Smooth muscle cell (in vitro differentiated cells): ENCODE measurements around the gene YJU2. TPM values are rescaled to one million over a fixed set of nuclear protein-coding genes. Genes with fewer than 3 reads are reported as not detected.

Source experiments
- DNase-seq: peaks from one replicate; lab custom pipeline; 2025; ENCODE audit not compliant: unreplicated experiment; lab: John Stamatoyannopoulos, UW
- H2AFZ ChIP-seq: fragments of 200-600 bp; sonication (generic); 2 replicates; pipeline ENCODE4 v1.6.0; 2016; ENCODE audit warnings: antibody characterized with exemption, low read depth, mild to moderate bottlenecking
- H3F3A ChIP-seq: fragments of 200-600 bp; sonication (generic); 2 replicates; pipeline ENCODE4 v1.6.0; 2017; ENCODE audit warnings: antibody characterized with exemption, low read depth
- H3K27ac ChIP-seq: fragments of 200-600 bp; sonication (generic); 2 replicates; pipeline ENCODE4 v1.5.1; 2016; ENCODE audit warnings: low read depth, mild to moderate bottlenecking
- H3K27me3 ChIP-seq: fragments of 200-600 bp; sonication (generic); 2 replicates; pipeline ENCODE4 v1.6.1; 2016; ENCODE audit warnings: low read depth, mild to moderate bottlenecking
- H3K36me3 ChIP-seq: fragments of 200-600 bp; sonication (generic); 2 replicates; pipeline ENCODE4 v1.5.1; 2016; ENCODE audit warnings: low read depth
- H3K4me1 ChIP-seq: fragments of 200-600 bp; sonication (generic); 2 replicates; pipeline ENCODE4 v1.5.1; 2016; ENCODE audit warnings: low read depth
- H3K4me2 ChIP-seq: fragments of 200-600 bp; sonication (generic); 2 replicates; pipeline ENCODE4 v1.6.0; 2016; ENCODE audit warnings: mild to moderate bottlenecking
- H3K4me3 ChIP-seq: fragments of 200-600 bp; sonication (generic); 2 replicates; pipeline ENCODE4 v1.5.1; 2016; ENCODE audit warnings: mild to moderate bottlenecking
- H3K79me2 ChIP-seq: fragments of 200-600 bp; sonication (generic); 2 replicates; pipeline ENCODE4 v1.6.0; 2016; ENCODE audit warnings: low read depth, mild to moderate bottlenecking
- H3K9ac ChIP-seq: fragments of 200-600 bp; sonication (generic); 2 replicates; pipeline ENCODE4 v1.6.0; 2016; ENCODE audit warnings: low read depth
- H3K9me3 ChIP-seq: fragments of 200-600 bp; sonication (generic); replicated peaks from 2 replicates; pipeline ENCODE4 v1.5.1; 2016; ENCODE audit warnings: low read depth
- H4K20me1 ChIP-seq: fragments of 200-600 bp; sonication (generic); 2 replicates; pipeline ENCODE4 v1.6.0; 2016; ENCODE audit warnings: low read depth
- CTCF ChIP-seq: fragments of 200-600 bp; sonication (generic); IDR thresholded peaks from 2 replicates; pipeline ENCODE4 v1.5.1; 2017; ENCODE audit warnings: borderline replicate concordance, mild to moderate bottlenecking, antibody characterized with exemption; ENCODE audit not compliant: insufficient read depth, poor library complexity, severe bottlenecking
- WGBS: methylation state at CpG from one replicate; pipeline ENCODE4 v1.1.7; 2016; ENCODE audit warnings: low lambda C conversion rate; 5-methylcytosine and 5-hydroxymethylcytosine counted together
- polyA plus RNA-seq: library from polyadenylated mRNA; unstranded; fragments of >200 nt; fragmentation: Nextera tagmentation; extraction: Ambion mirVana; gene quantifications from 2 replicates; pipeline ENCODE4 v1.2.1, GENCODE V29; 2016
- total RNA-seq: library from RNA; depleted of rRNA; stranded (reverse); fragments of >200 nt; gene quantifications from 2 replicates; pipeline ENCODE4 v1.2.3, GENCODE V29; 2014

YJU2 gene
- total and polyA plus RNA-seq, 2 experiments from 2014 or later: 8.7 to 12.0 TPM

DNA sequence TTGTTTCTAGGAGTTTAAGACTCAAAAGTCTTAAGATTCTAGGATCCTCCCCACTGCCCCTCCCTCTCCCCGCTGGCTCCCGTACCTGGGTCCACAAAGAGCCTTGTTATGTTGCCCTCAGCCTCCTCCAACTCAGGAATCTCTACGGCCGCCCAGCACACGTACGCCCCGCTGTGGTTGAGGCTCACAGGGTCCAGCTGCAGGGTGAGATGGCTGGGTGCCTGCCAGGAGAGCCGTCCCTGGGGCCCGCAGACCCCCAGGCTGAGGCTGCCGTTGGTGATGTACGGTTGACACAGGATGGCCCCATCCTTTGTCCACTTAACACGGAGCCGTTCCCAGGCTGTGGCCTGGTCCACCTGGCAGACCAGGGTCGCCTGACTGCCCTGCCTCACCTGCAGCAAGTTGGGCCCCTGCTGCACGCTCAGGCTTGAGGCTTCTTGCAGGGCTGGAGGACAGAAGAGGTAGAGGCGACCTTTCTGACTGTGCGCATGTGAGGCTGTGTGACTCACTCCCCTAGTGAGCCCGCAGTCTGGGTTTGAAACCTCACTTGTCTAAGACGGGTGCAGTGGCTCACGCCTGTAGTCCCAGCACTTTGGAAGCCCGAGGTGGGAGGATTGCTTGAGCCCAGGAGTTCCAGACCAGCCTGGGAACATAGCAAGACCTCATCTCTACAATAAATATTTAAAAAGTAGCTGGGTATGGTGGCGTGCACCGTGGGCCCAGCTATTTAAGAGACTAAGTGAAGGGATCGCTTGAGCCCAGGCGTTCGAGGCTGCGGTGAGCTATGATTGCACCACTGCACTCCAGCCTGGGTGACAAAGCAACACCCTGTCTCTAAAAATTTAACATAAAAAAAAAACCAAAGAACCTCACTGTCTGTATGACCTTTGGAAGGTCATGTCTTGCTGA, 51.3 kb downstream of the YJU2 start:
- no peak for DNase-seq
- H3K4me1 ChIP-seq: no peaks in the 10 kb centered on the region
- H3K27ac ChIP-seq: no peak overlapping the region
- H3K79me2 ChIP-seq: no peaks in the 10 kb centered on the region
- TF ChIP-seq CTCF: no peak
- no peaks in the 10 kb centered on the region for H4K20me1 ChIP-seq
- no peak overlapping the region for H2AFZ ChIP-seq
- no peak overlapping the region for H3K9ac ChIP-seq
- no peaks in the 10 kb centered on the region for H3K36me3 ChIP-seq
- no peak overlapping the region for H3K4me3 ChIP-seq
- H3F3A ChIP-seq: no peaks in the 10 kb centered on the region
- no peak overlapping the region for H3K4me2 ChIP-seq
- no peaks in the 10 kb centered on the region for H3K9me3 ChIP-seq
- H3K27me3 ChIP-seq: no peaks in the 10 kb centered on the region
- 75% methylated on average over 27 of the region's 27 CpGs for WGBS

DNA sequence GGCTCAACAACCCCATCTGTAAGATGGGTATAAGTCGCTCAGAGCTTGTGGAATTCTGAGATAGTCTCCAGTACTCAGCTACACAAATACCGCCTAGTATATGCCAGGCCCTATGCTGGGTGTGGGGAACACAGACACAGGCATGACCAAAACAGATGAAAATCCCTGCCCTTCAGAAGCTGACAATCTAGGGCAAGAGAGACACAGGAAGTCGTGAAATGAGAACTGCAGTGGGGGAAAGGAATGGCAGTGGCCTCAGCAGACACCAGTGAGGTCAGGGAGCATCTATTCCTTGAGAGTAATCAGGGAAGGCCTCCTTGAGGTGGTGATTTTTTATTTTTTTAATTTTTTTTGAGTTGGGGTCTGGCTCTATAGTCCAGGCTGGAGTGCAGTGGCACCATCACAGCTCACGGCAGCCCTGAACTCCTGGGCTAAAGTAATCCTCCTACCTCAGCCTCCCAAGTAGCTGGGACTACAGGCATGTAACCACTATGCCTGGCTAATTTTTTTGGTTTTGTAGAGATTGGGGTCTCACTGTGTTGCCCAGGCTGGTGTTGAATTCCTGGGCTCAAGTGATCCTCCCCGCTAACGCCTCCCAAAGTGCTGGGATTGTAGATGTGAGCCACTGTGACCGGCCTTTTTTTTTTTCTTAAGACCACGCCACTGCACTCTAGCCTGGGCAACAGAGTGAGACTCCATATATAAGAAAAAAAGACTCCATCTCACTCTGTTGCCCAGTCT, 52.1 kb downstream of the YJU2 start:
- H3K4me1 ChIP-seq: no peaks in the 10 kb centered on the region
- no peaks in the 10 kb centered on the region for H3K79me2 ChIP-seq
- 96% methylated on average over 8 of the region's 8 CpGs for WGBS
- no peak overlapping the region for H2AFZ ChIP-seq
- no peak for TF ChIP-seq CTCF
- H3K27ac ChIP-seq: no peak overlapping the region
- no peaks in the 10 kb centered on the region for H3K27me3 ChIP-seq
- no peaks in the 10 kb centered on the region for H3K9me3 ChIP-seq
- no peaks in the 10 kb centered on the region for H3K36me3 ChIP-seq
- H3K4me3 ChIP-seq: no peak overlapping the region
- H3K4me2 ChIP-seq: no peak overlapping the region
- no peaks in the 10 kb centered on the region for H4K20me1 ChIP-seq
- no peaks in the 10 kb centered on the region for H3F3A ChIP-seq
- no peak for DNase-seq
- no peak overlapping the region for H3K9ac ChIP-seq

- Histone ChIP-seq H3K27ac (no peak overlapping the region), H2AFZ (no peak overlapping the region), H3K9ac (no peak overlapping the region), H3K79me2 (no peaks in the 10 kb centered on the region), H3K36me3 (no peaks in the 10 kb centered on the region), H3K4me1 (no peaks in the 10 kb centered on the region), H3F3A (no peaks in the 10 kb centered on the region), H3K9me3 (no peaks in the 10 kb centered on the region), H3K4me2 (no peak overlapping the region), H3K27me3 (no peaks in the 10 kb centered on the region), H4K20me1 (no peaks in the 10 kb centered on the region), H3K4me3 (no peak overlapping the region)
- WGBS: 94% methylated on average over 3 of the region's 3 CpGs
- DNase-seq: no peak
- no peak for TF ChIP-seq CTCF
These were observed 53.7 kb downstream of the YJU2 start for GRCh38 chr19:4300589-4300988.
